ENCODE results near the gene NCAPG. TPM values are rescaled to one million over a fixed set of nuclear protein-coding genes. Genes with fewer than 3 reads are reported as not detected.

Gene NCAPG
- total RNA-seq, 3 donors from 2014 or later = 0.33 to 0.96 (median 0.59) TPM

- Histone ChIP-seq H3K27me3 (no peaks in the 10 kb centered on the region), H3K9me3 (no peaks in the 10 kb centered on the region), H3K4me1 (no peaks in the 10 kb centered on the region), H3K4me3 (no peak overlapping the region), H3K36me3 (no peaks in the 10 kb centered on the region), H3K27ac (no peak overlapping the region)
- DNase-seq (ENCODE audit: low spot score in 2 of 2) = no peak
- no peak for TF ChIP-seq POLR2A (IDR thresholded peaks at IDR 0.05)
- TF ChIP-seq CTCF (IDR thresholded peaks at IDR 0.05) = no peak
- no peak for TF ChIP-seq POLR2AphosphoS5 (IDR thresholded peaks at IDR 0.05)
- intact Hi-C loops (cut with DNase I; ENCODE audit: low total_unique reads) = no loop called here
Measured at GRCh38 chr4:17794730-17795129, 16.0 kb upstream of the NCAPG start.

- Histone ChIP-seq H3K4me1 (no peaks in the 10 kb centered on the region), H3K9me3 (no peaks in the 10 kb centered on the region), H3K27ac (no peak overlapping the region), H3K4me3 (no peak overlapping the region), H3K36me3 (no peaks in the 10 kb centered on the region), H3K27me3 (no peaks in the 10 kb centered on the region)
- no peak for DNase-seq (ENCODE audit: low spot score in 2 of 2)
- TF ChIP-seq POLR2AphosphoS5 (IDR thresholded peaks at IDR 0.05) (no peak), POLR2A (IDR thresholded peaks at IDR 0.05) (no peak), CTCF (IDR thresholded peaks at IDR 0.05) (no peak)
- intact Hi-C loops (cut with DNase I; ENCODE audit: low total_unique reads) = no loop called here
Measured at GRCh38 chr4:17797808-17798207, 13.0 kb upstream of the NCAPG start.

GRCh38 chr4:17805580-17806155, 5.1 kb upstream of the NCAPG start:
- intact Hi-C loops (cut with DNase I; ENCODE audit: low total_unique reads) = no loop called here
- no peak for TF ChIP-seq POLR2A (IDR thresholded peaks at IDR 0.05)
- TF ChIP-seq CTCF (IDR thresholded peaks at IDR 0.05) = no peak
- no peak for TF ChIP-seq POLR2AphosphoS5 (IDR thresholded peaks at IDR 0.05)
- no peak for DNase-seq (ENCODE audit: low spot score in 2 of 2)
- H3K4me3 ChIP-seq = no peak overlapping the region
- no peak overlapping the region for H3K27ac ChIP-seq
- H3K4me1 ChIP-seq = peaks cover 0 to 10% of the 10 kb centered on the region in 2 donors
- no peaks in the 10 kb centered on the region for H3K9me3 ChIP-seq
- H3K36me3 ChIP-seq = no peaks in the 10 kb centered on the region
- H3K27me3 ChIP-seq = no peaks in the 10 kb centered on the region

GRCh38 chr4:17807446-17807845, 3.3 kb upstream of the NCAPG start:
- intact Hi-C loops (cut with DNase I; ENCODE audit: low total_unique reads) = no loop called here
- peaks cover 0 to 10% of the 10 kb centered on the region in 2 donors for H3K4me1 ChIP-seq
- H3K36me3 ChIP-seq = no peaks in the 10 kb centered on the region
- H3K27me3 ChIP-seq = no peaks in the 10 kb centered on the region
- peak overlapping the region in 2 of 3 donors; percentile 36 to 92 for H3K4me3 ChIP-seq
- no peak overlapping the region for H3K27ac ChIP-seq
- no peak for DNase-seq (ENCODE audit: low spot score in 2 of 2)
- no peaks in the 10 kb centered on the region for H3K9me3 ChIP-seq
- TF ChIP-seq POLR2A (IDR thresholded peaks at IDR 0.05) = no peak
- no peak for TF ChIP-seq CTCF (IDR thresholded peaks at IDR 0.05)
- no peak for TF ChIP-seq POLR2AphosphoS5 (IDR thresholded peaks at IDR 0.05)

- intact Hi-C loops (cut with DNase I; ENCODE audit: low total_unique reads) = loop anchor here (5.0 to 10.0 kb wide), 2 partner anchors 1705 to 1907 kb away; no protein-coding TSS in a partner anchor
- H3K4me3 ChIP-seq = peak overlapping the region; percentile 83 to 92 (median 87)
- H3K4me1 ChIP-seq = peaks cover 0 to 10% of the 10 kb centered on the region in 2 donors
- no peaks in the 10 kb centered on the region for H3K27me3 ChIP-seq
- TF ChIP-seq CTCF (IDR thresholded peaks at IDR 0.05) = no peak
- no peak for TF ChIP-seq POLR2AphosphoS5 (IDR thresholded peaks at IDR 0.05)
- no peak for TF ChIP-seq POLR2A (IDR thresholded peaks at IDR 0.05)
- H3K27ac ChIP-seq = peak overlapping the region; percentile 95 to 98
- DNase-seq (ENCODE audit: low spot score in 2 of 2) = no peak
- H3K36me3 ChIP-seq = no peaks in the 10 kb centered on the region
- no peaks in the 10 kb centered on the region for H3K9me3 ChIP-seq
Measured at GRCh38 chr4:17809667-17810066, 1.1 kb upstream of the NCAPG start.
